ENCODE measurements around the gene DCHS1.

DCHS1 gene

DNA sequence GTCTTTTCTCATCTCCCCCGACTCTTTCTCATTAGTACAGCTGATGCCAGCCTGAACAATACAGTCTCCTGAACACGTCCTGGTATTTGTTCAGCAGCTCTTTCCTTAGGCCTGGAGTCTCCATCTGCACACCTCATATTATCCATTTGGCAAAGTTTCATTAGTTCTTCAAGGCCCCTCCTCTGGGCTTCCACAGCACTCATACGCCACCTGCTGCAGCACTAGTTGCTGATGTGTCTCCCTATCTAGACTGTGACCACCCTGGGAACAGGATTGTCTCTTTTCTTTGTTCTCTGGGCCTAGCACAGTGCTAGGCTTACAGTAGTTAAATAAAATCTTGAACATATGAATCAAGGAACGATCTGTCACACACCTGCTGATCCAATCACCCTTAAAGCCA, 17.2 kb downstream of the DCHS1 start:
- DNase-seq (ENCODE audit: low read depth) = no peak
- TF ChIP-seq, protein P1, sequence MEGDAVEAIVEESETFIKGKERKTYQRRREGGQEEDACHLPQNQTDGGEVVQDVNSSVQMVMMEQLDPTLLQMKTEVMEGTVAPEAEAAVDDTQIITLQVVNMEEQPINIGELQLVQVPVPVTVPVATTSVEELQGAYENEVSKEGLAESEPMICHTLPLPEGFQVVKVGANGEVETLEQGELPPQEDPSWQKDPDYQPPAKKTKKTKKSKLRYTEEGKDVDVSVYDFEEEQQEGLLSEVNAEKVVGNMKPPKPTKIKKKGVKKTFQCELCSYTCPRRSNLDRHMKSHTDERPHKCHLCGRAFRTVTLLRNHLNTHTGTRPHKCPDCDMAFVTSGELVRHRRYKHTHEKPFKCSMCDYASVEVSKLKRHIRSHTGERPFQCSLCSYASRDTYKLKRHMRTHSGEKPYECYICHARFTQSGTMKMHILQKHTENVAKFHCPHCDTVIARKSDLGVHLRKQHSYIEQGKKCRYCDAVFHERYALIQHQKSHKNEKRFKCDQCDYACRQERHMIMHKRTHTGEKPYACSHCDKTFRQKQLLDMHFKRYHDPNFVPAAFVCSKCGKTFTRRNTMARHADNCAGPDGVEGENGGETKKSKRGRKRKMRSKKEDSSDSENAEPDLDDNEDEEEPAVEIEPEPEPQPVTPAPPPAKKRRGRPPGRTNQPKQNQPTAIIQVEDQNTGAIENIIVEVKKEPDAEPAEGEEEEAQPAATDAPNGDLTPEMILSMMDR (IDR thresholded peaks at IDR 0.05; ENCODE audit: control insufficient read depth, extremely low read depth, insufficient read depth) = no peak
- no peak overlapping the region for H3K4me3 ChIP-seq (ENCODE audit: low read depth, low read length)

DNA sequence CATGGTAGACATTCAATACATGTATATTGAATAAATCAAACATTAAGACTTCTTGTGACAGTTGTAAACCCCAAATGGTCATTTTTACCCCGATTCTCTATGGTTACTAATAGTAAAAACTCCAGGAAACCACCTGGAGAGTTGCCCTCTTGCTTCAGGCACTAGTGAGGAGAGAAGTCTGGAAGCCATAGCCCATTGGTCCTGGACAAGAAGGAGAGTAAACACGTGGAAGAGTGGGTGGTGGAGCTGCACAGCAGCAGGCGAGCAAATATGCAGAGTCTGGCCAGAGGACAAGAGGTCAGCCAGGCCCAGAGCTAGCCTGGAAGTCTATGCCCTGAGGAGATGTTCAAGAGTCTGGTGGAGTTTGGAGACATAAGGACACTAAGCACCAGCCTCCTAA, 17.7 kb downstream of the DCHS1 start:
- H3K4me3 ChIP-seq (ENCODE audit: low read depth, low read length) = no peak overlapping the region
- peak; percentile 19 for DNase-seq (ENCODE audit: low read depth)
- TF ChIP-seq, protein P1 (IDR thresholded peaks at IDR 0.05; ENCODE audit: control insufficient read depth, extremely low read depth, insufficient read depth) = no peak

DNA sequence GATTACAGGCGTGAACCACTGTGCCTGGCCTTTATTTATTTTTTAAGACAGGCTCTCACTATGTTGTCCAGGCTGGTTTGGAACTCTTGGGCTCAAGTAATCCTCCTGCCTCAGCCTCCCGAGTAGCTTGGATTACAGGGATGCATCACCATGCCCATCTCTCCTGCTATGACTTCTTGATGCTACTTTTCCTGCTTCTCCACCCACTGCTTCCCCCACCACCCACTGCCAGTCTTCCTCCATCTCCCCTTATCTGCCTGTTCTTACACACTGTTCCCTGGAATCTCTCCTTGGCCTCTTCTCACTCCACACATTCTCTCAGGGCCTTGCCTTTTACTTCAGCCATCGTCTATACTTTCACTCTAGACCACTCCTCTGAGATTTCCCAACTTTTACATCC, 19.1 kb downstream of the DCHS1 start:
- DNase-seq (ENCODE audit: low read depth) = no peak
- TF ChIP-seq, protein P1 (IDR thresholded peaks at IDR 0.05; ENCODE audit: control insufficient read depth, extremely low read depth, insufficient read depth) = no peak
- no peak overlapping the region for H3K4me3 ChIP-seq (ENCODE audit: low read depth, low read length)

DNA sequence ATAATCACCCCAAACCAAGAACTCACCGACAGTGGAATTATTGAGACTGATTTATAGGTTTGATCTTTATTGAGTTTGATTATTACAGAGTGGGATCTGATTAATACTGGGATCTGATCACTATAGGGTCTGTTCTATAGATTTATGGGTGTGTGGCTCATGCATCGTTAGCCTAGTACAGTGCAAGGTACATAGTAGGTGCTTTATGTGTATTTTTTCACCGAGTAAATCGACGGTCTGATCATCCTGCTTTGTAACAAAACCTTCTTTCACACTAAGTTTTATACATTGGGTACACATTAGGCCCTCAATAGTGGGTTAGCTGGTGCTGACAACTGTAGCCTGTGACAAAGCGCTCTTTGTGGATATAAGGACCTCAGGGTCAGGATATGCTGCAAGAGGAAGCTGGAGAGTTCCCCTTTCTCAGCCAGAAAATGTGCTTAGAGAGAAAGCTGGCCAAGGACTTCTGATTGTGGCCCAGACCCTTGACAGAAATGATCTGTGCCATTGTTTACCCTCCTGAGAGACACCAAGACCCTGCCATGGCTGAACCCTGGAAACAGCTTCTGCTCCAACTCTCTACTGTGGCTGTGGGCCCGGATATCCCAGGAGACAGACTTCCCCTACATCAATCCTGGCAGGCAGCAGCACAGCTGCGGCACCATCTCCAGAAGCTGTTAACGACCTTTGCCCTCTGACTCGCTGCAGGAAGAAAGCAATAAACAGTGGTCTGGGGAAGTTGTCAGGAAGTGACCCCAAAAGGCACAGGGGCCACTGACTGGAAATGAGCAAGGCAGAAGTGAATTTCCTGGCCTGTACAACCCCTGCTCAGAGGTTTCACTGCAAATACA, 20.3 kb downstream of the DCHS1 start:
- DNase-seq (ENCODE audit: low read depth) = no peak
- no peak overlapping the region for H3K4me3 ChIP-seq (ENCODE audit: low read depth, low read length)
- TF ChIP-seq, protein P1 (IDR thresholded peaks at IDR 0.05; ENCODE audit: control insufficient read depth, extremely low read depth, insufficient read depth) = no peak

DNA sequence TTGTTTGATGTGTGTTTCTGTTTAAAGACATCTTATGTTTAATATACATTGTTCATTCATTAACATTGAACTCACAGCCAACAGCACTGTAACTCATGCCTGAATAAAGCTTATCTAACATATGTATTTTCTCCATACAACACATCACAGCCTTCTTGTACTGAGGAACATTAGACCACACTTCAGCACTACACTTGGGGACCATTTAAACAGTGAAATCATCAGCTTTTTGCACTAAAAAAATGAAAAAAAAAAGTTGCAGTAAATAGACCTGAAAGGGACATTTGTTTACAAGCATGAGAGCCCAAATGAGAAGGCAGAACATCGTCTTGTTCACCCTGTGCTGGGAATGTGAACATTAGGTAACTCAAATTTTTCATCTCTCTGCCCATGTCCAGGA, 21.1 kb downstream of the DCHS1 start:
- no peak overlapping the region for H3K4me3 ChIP-seq (ENCODE audit: low read depth, low read length)
- no peak for DNase-seq (ENCODE audit: low read depth)
- TF ChIP-seq, protein P1 (IDR thresholded peaks at IDR 0.05; ENCODE audit: control insufficient read depth, extremely low read depth, insufficient read depth) = no peak

DNA sequence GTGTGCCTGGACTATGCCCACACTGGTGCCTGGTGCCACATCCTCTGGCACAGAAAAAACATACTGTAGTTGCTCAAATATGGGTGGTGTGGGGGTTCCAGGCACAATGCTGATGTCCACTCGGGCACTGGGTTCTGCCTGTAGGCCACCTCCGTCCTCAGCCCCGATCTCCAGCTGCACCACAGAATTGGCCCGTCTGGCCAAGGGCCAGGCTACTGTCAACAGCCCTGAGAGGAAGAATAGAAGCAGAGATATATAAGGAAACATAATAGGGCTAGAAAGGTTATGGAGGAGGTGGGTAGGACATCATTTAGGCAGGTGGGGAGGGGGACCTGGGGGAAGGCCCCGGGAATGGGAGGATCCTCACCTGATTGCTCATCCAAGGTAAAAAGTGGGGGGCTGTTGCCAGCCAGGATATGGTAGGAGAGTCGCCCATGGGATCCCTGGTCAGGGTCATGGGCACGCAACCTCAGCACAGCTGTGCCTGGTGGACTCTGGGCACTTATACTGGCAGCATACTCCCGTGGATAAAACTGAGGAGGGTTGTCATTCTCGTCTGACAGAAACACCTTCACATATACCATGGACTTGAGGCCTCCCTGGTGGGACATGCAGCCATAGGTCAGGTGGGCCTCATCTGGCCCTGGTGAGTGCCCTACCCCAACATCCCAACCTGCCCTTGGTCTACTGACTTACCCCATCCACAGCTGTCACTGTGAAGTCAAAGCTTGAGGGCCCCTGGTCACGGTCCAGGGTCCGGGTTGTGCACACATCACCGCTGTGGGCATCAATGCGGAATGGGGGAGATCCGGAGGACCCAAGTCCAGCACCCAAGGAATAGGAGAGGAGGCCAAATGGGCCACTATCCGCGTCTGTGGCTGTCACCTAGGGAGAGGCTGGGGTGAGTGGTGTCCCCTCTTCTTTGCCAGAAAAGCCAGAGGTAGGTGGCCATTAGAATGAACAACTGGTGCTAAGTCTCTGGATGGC, 21.9 kb downstream of the DCHS1 start:
- DNase-seq (ENCODE audit: low read depth) = no peak
- TF ChIP-seq, protein P1 (IDR thresholded peaks at IDR 0.05; ENCODE audit: control insufficient read depth, extremely low read depth, insufficient read depth) = no peak
- no peak overlapping the region for H3K4me3 ChIP-seq (ENCODE audit: low read depth, low read length)
